ENCODE data around the gene LMF2.
A peak's percentile ranks its signal among the peaks of the same experiment; 100 is the strongest.

LMF2 gene

GRCh38 chr22:50481045-50481439 is 26.5 kb downstream of the LMF2 start:
- DNase-seq: no peak

DNA sequence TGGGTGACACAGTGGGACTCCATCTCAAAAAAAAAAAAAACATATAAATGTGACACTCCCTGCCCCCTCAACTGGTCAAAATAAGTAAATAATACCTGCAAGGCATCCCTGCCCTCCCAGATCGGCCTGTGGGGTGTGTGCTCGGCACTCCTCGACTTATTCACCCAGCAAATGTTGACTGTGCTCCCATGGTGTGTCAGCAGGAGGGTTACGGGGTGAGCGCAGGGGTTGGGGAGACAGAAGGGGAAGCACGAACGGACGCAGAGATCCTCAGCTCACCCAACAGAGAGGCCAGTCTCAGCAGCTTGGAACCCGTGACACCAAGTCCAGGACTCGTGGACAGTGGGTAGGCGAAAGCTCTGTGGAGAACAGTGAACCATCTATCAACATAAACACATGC is 27.8 kb downstream of the LMF2 start:
- no peak for DNase-seq

- DNase-seq: no peak
These were observed 29.6 kb downstream of the LMF2 start for GRCh38 chr22:50477923-50478322.

GRCh38 chr22:50476868-50477267 is 30.6 kb downstream of the LMF2 start:
- no peak for DNase-seq

GRCh38 chr22:50475652-50476002 is 31.9 kb downstream of the LMF2 start:
- DNase-seq: no peak

DNA sequence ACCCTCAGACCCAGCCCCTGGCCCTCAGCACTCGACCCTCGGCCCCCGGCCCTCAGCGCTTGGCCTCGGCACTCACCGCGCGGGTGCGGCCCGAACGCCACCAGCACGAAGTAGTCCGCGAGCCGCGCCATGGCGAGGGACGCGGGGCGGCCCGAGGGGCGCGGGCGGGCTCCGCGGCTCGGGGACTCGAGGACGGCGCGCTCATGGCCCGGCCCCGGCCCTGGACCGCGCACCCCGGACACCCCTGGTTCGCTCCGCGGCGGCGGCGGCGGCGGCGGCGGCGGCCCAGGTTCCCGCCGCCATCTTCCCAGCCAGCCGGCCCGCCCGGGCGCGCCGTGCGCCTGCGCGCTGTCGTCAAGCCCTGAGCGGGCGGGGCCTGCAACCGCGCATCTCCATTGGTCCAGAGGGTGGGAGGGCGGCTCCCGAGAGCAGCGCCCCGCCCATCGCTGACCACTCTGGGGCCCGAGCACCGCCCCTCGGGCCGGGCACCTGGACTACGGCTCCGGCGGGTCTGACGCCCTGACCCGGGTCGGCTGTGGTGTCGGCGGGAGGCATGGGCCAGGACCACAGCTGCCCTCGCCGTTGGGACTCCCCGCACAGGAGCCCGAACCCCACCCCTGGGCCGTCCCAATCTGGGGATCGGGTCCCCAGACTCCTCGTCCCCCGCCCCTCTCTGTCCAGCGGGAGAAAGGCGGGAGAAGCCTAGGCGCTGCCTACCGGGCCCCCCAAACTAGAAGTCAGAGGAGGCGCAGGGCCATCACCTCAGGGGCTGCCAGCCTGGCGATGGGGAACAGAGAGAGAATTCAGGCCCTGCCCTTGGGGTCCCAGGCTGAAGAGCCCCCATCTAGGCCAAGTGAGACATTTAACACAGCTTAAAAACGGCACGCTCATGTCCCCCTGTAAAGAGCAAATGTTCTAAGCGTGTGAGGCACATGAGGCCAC is 32.5 kb downstream of the LMF2 start, which contains the start of gene SBF1:
SBF1 (minus strand) TSS at position 326 of the 942 bp plus-strand sequence; CDS start at position 131, 195 bp downstream.
- DNase-seq: peak; percentile 89

DNA sequence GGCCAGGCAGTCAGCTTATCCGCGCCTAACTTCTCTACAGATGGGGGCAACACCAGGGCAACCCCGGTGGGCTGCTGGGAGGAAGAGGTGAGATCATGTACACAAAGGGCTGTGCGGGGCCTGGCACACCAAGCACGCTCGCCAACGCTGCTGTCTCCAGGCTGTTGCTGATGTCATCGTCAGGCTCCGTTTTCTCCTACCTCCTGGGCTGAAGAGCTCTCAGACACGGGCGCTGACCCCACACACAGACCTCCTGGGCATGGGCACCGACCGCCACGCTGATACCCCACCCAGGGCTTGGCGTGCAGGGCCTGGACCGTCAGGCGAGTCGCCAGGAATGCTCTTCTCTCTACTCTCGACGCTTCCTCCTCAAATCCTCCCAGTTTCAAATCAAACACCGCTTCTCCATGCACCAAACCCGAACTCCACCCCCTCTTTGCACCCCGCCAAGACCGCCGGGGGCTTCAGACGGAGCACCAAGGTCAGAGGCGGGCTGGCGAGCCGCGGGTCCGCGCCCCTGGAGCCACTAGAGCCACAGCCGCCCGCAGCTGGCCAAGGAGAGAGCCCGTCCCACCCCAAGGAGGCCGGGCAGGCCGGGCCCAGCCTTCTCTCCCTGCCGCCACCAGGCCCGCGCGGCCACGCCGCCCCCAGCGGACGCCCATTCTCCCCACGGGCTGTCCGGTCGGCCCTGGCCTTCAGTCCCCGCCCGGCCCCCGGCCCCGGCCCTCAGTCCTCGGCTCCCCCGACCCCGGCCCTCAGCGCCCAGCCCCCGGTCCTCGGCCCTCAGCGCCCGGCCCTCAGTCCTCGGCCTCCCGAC is 33.4 kb downstream of the LMF2 start:
- no peak for DNase-seq

DNA sequence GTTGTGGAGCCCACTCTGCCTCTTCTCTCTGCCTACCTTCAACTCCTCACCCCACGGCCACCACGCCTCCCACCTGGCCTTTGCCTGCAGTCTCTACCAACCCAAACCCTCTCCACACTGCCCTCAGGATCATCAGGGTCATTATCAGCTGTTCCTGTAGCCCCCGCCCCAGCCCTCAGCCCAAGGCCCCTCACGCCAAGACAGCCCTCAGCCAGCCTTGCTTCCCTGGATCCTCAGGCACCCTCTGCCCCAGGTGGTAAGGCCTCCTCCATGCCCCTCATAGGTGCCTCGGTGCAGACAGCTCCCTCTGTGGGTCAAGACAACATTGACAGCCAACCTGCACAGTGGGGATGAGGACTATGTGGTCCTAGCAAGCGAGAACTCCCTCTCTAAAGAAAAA is 34.4 kb downstream of the LMF2 start:
- DNase-seq: peak; percentile 73

DNA sequence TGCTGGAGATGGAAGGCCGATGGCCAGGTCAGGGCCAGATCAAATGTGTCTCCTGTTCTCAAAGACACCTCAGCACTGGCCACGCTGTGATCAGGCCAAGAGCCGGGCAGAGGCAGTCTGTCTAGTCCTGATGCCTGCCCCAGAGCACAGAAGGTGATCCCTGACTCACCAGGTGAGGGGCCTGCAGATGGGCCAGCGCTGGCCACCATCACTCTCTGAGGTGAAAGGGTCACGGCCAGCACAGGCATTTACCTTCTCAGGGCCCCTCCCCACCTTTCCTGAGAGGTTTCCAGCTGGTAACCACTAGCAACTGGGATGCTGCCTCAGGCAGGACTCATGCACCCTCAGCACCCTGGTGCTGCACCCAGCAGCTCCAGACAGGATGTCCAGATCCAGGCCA is 35.5 kb downstream of the LMF2 start:
- DNase-seq: no peak

DNA sequence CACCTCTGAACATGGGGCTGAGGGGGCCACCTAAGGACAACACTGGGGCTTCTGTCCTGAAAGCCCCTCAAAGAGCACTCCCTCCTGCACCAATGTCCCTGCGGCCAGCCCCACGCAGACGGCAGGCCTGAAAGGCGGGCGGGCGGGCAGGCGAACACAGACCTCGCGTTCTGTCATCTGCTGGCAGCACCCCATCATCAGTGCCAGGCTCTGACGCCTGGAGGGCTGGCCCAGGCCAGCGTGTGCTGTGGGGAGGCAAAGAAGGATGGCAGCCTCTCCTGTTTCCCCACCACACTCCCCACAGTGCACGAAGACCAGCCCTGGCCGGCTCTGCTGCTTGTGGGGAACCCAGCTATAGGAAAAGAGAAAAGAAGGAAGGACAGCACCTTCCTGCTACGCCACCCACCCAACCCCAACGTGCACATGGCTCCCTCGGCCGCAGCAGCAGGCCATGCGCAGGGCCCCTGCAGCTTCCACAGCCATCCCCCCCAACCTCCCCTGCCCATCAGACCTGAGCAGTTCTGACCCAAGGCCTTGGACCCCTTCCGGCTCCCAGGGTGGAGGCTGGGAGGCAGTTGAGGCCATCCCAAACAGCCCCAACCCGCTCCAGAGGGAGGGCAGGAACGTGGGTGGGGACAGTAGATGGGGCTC is 36.2 kb downstream of the LMF2 start:
- no peak for DNase-seq

GRCh38 chr22:50470491-50470890 is 37.0 kb downstream of the LMF2 start:
- no peak for DNase-seq

DNA sequence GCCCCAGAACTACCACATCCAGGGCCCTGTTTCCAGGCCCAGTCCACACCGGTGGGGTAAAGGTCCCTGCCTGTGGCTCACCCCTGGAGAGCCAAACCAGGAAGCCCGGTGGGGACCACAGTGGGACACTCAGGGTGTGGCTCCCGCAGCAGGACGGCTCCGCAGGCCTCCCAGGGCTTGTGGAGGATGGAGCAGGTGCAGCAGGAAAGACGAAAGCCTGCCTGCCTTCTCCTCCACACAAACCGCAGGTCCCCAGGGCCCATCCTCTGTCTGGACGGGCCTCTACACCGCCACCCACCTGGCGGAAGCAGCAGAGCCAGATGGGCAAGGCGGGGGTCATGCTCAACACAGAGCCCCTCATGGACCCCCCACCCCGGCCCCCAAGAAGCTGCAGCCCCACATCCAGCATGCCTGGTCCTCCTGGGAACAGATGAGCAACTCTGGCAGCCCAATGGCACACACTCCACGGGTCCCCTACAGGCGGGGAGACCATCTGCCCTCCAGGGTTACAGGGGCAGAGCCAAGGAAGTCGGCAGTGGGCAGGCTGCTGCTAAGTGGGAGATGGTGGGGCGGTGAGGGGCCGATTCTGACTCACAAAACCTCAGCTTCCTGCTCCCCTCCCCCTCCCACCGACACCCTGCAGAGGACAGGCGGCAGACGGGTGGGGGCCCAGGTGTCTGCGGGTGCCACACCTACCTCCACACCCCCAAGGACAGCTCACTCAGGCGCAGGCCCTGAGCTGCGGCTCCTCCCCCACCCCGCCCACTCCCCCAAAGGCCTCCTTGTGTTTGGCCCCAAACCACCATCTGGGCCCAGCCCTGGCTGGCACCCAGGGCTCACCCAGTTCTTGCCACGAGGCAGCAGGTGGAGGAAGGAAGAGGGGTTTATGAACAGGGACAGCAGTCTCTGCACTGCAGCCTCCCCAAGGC is 37.9 kb downstream of the LMF2 start:
- peak; percentile 98 for DNase-seq

GRCh38 chr22:50468626-50469025 is 38.9 kb downstream of the LMF2 start:
- DNase-seq: no peak

GRCh38 chr22:50467773-50468440 is 39.6 kb downstream of the LMF2 start:
- no peak for DNase-seq

DNA sequence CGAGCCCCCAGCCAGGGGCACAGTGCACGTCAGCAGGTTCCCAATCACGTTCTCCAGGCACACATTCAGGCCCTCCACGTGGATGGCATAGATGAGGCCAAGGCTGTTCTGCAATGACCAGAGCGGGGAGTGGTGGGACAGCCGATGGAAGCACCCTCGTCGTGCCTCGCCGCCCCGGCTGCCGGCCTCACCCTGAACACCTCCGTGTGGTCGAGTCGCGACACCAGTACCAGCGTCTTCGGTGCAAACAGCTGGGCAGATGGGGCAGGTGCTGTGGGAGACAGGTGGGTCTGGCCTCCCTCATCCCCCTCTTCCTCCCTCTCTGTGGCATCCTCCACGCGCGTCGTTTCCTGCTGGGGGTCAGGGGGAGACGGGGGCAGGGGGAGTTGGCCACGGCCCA is 40.2 kb downstream of the LMF2 start:
- DNase-seq: no peak

DNA sequence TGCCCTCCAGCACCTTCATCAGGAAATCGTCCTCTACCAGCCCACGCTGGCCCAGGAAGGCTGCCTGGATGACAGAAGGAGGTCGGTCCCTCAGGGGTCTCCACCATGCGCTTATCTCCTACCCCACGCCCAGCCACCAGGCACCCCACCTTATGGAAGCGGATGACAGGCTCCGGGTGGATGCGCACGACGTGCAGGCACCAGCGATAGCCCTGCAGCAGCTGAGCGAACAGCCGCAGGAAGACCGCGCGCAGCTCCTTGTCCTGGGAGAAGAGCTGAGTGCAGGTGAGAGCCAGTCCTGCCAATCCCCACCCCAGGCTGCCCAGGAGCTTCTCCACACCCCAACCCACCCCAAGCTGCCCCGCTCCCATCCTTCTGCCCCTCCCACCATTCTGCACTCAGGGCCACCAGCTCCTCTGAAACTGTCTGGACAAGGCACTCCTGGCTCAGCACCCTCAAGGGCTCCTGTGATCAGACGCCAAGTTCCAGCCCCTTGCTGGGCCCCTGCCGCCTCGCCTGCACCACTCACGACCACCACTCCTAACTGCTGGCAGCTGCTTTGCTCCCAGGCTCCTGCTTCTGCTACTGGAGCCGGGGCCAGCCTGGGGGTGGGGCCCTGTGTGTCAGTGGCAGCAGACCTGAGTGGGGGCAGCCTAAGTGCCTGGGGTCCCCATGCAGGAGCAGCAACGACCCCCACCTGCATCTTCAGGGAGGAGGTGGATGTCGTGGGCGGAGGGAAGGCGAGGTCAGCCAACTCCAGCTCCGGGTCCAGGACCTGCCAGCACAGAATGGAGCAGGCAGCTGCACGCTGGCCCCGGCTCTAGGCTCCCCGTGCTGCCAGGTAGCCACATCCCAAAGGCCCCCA is 42.2 kb downstream of the LMF2 start:
- no peak for DNase-seq

DNA sequence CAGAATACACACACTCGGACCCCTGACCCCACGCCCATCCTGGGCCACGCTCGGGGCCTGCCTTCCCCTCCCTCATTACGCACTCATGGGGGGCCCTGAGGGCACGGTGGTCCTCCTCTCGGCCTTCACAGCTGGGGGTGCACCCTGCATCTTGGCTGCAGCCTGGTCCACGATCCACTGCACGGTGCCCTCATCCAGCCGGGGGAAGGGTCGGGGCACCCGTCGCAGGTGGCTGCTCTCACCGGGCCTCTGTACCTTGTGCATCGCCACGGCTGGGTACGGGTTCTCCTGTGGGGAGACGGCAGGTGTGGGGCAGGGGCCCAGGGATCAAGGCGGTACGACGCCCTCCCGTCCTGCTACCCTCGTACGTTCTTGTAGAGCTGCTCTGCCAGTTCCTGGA is 43.1 kb downstream of the LMF2 start:
- DNase-seq: no peak

DNA sequence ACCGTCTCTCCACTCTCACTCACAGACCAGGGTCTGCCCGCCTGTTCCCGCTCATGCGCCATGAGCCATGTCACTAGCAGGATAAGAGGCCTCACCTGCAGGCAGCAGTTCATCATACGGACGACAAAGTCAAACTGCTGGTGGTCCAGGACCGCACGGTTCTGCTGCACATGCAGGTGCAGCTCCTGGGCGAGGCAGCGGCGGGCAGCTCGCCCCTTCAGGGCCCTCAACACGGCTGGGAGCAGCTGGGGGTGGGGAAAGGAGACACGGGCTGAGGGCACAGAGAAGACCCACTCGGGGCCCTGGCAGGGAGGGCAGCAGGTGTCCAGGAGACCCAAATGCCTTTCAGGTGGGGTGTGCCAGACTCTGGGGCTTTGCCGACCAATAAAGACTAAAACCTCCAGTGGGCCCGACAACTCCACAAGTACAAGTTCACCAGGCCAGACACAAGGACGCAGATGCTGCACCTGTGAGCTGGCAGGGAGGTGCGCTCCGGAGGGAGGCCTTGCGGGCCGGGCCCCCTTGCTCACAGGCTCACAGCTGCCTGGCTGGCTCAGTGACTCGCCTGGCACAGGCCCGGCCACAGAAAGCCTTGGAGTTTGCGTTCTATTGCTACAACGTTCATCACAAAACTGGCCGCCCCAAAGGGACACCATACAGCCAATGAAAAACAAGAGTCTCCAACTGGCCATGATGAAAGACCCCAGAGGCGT is 44.2 kb downstream of the LMF2 start:
- no peak for DNase-seq

- DNase-seq: no peak
These were observed 45.4 kb downstream of the LMF2 start for GRCh38 chr22:50461979-50462540.

DNA sequence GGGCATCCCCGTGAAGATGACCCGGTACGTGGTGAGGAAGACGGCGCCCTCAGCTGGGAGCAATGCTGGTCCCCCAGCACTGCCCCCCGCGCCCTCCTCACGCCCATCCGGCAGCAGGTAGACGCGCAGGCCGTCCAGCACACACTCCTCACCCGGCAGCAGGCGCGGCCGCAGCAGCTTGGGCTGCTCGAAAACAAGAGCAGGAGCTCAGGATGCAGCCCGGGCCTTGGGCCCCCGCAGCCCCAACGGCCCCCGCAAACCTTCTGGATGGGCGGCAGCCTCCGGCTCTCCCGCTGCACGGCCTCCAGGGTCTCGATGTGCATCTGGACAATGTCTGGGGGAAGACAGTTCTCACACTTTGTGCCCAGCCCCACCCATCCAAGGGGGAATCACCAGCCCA is 46.0 kb downstream of the LMF2 start:
- DNase-seq: no peak
